ENCODE data around the gene DPP6.

DNA sequence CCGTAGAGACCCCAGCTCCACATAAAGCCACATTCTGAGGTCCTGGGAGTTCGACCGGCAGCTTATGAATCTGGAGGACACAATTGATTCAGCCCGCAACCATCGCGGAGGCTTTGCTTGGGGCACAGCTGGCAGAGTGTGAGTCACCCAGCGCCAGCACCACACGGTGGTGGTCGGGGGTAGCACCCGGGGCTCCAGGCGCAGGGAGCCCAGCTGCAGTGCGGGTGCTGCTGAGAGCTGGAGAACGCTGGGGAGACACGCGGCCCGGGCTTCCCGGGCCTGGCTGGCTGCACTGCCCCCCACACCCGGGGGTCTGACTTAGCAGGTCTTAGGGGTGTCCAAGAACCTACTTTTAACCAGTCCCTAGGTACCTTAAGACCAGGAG is 862.8 kb downstream of the DPP6 start:
- no peak for TF ChIP-seq POLR2AphosphoS5 (IDR thresholded peaks at IDR 0.05)
- TF ChIP-seq, protein P1, sequence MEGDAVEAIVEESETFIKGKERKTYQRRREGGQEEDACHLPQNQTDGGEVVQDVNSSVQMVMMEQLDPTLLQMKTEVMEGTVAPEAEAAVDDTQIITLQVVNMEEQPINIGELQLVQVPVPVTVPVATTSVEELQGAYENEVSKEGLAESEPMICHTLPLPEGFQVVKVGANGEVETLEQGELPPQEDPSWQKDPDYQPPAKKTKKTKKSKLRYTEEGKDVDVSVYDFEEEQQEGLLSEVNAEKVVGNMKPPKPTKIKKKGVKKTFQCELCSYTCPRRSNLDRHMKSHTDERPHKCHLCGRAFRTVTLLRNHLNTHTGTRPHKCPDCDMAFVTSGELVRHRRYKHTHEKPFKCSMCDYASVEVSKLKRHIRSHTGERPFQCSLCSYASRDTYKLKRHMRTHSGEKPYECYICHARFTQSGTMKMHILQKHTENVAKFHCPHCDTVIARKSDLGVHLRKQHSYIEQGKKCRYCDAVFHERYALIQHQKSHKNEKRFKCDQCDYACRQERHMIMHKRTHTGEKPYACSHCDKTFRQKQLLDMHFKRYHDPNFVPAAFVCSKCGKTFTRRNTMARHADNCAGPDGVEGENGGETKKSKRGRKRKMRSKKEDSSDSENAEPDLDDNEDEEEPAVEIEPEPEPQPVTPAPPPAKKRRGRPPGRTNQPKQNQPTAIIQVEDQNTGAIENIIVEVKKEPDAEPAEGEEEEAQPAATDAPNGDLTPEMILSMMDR (IDR thresholded peaks at IDR 0.05) = no peak
- no peak for TF ChIP-seq POLR2A (IDR thresholded peaks at IDR 0.05)
